Upper lobe of left lung (tissue), 6 donors: ENCODE measurements around the gene LRP1. TPM values are rescaled to one million over a fixed set of nuclear protein-coding genes. Genes with fewer than 3 reads are reported as not detected.

Source experiments
- ATAC-seq, 2 donors: fragments of 200-7000 bp; cut with Tn5 transposase; one replicate each; pipeline ENCODE4 v1.9.1; 2022; ENCODE audit warnings: mild to moderate bottlenecking in 2 of 2, moderate library complexity in 2 of 2; ENCODE audit not compliant: low FRiP score in 2 of 2
- DNase-seq, 2 donors: peaks; one replicate each; pipeline ENCODE4 v3.0.0-alpha.2; 2019 to 2020
- H3K27ac ChIP-seq, 4 donors: fragments of 200-600 bp; sonication (generic); one replicate each; pipeline ENCODE4 v1.5.1; 2016 to 2019
- H3K27me3 ChIP-seq, 4 donors: fragments of 200-600 bp; sonication (generic); one replicate each; pipeline ENCODE4 v1.5.1; 2017 to 2019
- H3K36me3 ChIP-seq, 4 donors: fragments of 200-600 bp; sonication (generic); one replicate each; pipeline ENCODE4 v1.5.1; 2016 to 2019
- H3K4me1 ChIP-seq, 4 donors: fragments of 200-600 bp; sonication (generic); one replicate each; pipeline ENCODE4 v1.5.1; 2018 to 2019
- H3K4me3 ChIP-seq, 4 donors: fragments of 200-600 bp; sonication (generic); one replicate each; pipeline ENCODE4 v1.5.1; 2017 to 2019; ENCODE audit warnings: mild to moderate bottlenecking in 2 of 4, moderate library complexity in 1 of 4
- H3K9me3 ChIP-seq, 4 donors: fragments of 200-600 bp; sonication (generic); one replicate each; pipeline ENCODE4 v1.5.1; 2018 to 2019
- EP300 ChIP-seq, 4 donors: sonication (generic); formaldehyde crosslinking; IDR thresholded peaks; one replicate each; pipeline ENCODE4 v1.5.1; 2017; ENCODE audit warnings: antibody characterized with exemption in 4 of 4, control low read depth in 2 of 4
- POLR2A ChIP-seq, 4 donors: fragments of 450-650 bp; IDR thresholded peaks; one replicate each; pipeline ENCODE4 v1.5.1; 2016 to 2017; ENCODE audit warnings: antibody characterized with exemption in 4 of 4, mild to moderate bottlenecking in 2 of 4
- POLR2AphosphoS5 ChIP-seq, 2 donors: sonication (generic); formaldehyde crosslinking; IDR thresholded peaks; one replicate each; pipeline ENCODE4 v1.5.1; 2017; ENCODE audit warnings: antibody characterized with exemption in 2 of 2
- whole genome bisulfite sequencing, 2 donors: methylation state at CpG; one replicate each; pipeline ENCODE4 v1.1.5; 2017 to 2018; 5-methylcytosine and 5-hydroxymethylcytosine counted together
- total RNA-seq, 6 donors: library from RNA; depleted of rRNA in 4 of 6; stranded (reverse); fragments of >200 nt in 4 of 6; gene quantifications; one replicate each; pipeline versions ENCODE4 v1.1.0 to v1.2.1, GENCODE V29; 2016 to 2021
- TF ChIP-seq, protein P1 (sequence below), 6 experiments: fragments of 450-650 bp in 4 of 6; fragments of 200-600 bp in 2 of 6; sonication (generic) in 2 of 6; IDR thresholded peaks; one replicate each; pipeline ENCODE4 v1.5.1; 2016 to 2019; ENCODE audit warnings: antibody characterized with exemption in 6 of 6
- donor health status: DM: no; HTN: no; CAD: no; lungs with moderate emphysema.
- donor health status: DM: no; HTN: yes; CAD: no; lungs with severe emphysema.

LRP1 gene
- total RNA-seq, 6 donors from 2014 or later, result 137 to 504 (median 308) TPM

DNA sequence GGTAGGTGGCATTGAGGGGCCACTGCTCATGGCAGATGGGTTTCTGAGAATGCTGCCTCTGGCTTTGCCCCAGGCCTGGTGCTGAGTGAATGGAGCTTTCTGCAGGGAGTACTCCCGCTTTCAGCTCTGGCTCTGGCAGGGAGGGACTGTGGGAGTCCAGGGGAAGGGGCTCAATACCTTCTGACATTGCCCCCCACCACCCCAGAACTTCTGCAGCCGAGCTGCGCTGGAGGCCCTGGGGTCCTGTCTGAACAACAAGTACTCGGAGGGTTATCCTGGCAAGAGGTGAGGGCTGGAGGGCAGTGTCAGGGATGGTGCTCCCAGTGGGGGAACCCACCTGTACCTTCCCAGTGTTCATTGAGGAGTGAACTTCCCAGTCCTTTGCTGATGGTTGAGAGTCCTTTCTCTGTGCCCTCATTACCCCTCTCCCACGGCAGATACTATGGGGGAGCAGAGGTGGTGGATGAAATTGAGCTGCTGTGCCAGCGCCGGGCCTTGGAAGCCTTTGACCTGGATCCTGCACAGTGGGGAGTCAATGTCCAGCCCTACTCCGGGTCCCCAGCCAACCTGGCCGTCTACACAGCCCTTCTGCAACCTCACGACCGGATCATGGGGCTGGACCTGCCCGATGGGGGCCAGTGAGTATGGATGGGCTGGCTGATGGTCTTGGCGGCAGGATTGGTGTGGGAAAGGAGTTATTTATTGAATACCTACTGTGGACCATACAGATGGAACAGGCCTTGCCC is 103.2 kb downstream of the LRP1 start:
- DNase-seq, result no peak
- H3K27me3 ChIP-seq, result peaks cover 0 to 11% (median 8%) of the 10 kb centered on the region in 4 donors
- H3K4me1 ChIP-seq, result peaks cover 21 to 40% (median 34%) of the 10 kb centered on the region in 4 donors
- H3K36me3 ChIP-seq, result peaks cover 0 to 40% (median 36%) of the 10 kb centered on the region in 4 donors
- whole genome bisulfite sequencing, 2 donors, result 96 to 100% methylated on average over 2 to 13 of the region's 13 CpGs
- H3K9me3 ChIP-seq, result no peaks in the 10 kb centered on the region
- TF ChIP-seq POLR2A (IDR thresholded peaks at IDR 0.05) (no peak), EP300 (IDR thresholded peaks at IDR 0.05) (no peak), POLR2AphosphoS5 (IDR thresholded peaks at IDR 0.05) (no peak)
- TF ChIP-seq, protein P1, sequence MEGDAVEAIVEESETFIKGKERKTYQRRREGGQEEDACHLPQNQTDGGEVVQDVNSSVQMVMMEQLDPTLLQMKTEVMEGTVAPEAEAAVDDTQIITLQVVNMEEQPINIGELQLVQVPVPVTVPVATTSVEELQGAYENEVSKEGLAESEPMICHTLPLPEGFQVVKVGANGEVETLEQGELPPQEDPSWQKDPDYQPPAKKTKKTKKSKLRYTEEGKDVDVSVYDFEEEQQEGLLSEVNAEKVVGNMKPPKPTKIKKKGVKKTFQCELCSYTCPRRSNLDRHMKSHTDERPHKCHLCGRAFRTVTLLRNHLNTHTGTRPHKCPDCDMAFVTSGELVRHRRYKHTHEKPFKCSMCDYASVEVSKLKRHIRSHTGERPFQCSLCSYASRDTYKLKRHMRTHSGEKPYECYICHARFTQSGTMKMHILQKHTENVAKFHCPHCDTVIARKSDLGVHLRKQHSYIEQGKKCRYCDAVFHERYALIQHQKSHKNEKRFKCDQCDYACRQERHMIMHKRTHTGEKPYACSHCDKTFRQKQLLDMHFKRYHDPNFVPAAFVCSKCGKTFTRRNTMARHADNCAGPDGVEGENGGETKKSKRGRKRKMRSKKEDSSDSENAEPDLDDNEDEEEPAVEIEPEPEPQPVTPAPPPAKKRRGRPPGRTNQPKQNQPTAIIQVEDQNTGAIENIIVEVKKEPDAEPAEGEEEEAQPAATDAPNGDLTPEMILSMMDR (IDR thresholded peaks at IDR 0.05), result no peak
- ATAC-seq, result no peak
- peak overlapping the region in 1 of 4 donors; percentile 4 for H3K27ac ChIP-seq
- H3K4me3 ChIP-seq, result no peak overlapping the region

DNA sequence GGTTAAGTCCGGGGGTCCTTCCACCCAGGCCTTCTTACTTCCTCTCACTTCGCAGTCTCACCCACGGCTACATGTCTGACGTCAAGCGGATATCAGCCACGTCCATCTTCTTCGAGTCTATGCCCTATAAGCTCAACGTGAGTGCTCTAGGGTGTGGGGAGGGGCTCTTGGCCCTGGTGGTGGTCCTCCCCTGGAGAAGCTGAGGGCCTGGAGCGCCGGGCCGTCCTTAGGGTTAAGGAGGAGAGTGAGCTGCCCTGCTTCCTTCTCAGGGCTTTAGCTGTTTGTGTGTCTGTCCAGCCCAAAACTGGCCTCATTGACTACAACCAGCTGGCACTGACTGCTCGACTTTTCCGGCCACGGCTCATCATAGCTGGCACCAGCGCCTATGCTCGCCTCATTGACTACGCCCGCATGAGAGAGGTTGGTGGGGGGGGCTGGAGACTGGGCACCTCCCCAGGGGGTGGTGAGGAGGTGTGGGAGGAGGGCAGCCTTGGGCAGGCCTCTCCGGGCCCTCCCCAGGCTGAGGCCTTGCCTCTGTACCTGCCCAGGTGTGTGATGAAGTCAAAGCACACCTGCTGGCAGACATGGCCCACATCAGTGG is 104.0 kb downstream of the LRP1 start:
- ATAC-seq (no peak), DNase-seq (no peak)
- no peak overlapping the region for H3K27ac ChIP-seq
- H3K4me1 ChIP-seq, result peaks cover 15 to 32% (median 26%) of the 10 kb centered on the region in 4 donors
- H3K27me3 ChIP-seq, result peaks cover 0 to 9% (median 2%) of the 10 kb centered on the region in 4 donors
- no peak overlapping the region for H3K4me3 ChIP-seq
- H3K9me3 ChIP-seq, result no peaks in the 10 kb centered on the region
- WGBS, 2 donors, result 95 to 96% methylated on average over 17 to 19 of the region's 19 CpGs
- TF ChIP-seq POLR2AphosphoS5 (IDR thresholded peaks at IDR 0.05) (no peak), POLR2A (IDR thresholded peaks at IDR 0.05) (no peak), EP300 (IDR thresholded peaks at IDR 0.05) (no peak)
- TF ChIP-seq, protein P1 (IDR thresholded peaks at IDR 0.05), result no peak
- peaks cover 0 to 40% (median 36%) of the 10 kb centered on the region in 4 donors for H3K36me3 ChIP-seq

DNA sequence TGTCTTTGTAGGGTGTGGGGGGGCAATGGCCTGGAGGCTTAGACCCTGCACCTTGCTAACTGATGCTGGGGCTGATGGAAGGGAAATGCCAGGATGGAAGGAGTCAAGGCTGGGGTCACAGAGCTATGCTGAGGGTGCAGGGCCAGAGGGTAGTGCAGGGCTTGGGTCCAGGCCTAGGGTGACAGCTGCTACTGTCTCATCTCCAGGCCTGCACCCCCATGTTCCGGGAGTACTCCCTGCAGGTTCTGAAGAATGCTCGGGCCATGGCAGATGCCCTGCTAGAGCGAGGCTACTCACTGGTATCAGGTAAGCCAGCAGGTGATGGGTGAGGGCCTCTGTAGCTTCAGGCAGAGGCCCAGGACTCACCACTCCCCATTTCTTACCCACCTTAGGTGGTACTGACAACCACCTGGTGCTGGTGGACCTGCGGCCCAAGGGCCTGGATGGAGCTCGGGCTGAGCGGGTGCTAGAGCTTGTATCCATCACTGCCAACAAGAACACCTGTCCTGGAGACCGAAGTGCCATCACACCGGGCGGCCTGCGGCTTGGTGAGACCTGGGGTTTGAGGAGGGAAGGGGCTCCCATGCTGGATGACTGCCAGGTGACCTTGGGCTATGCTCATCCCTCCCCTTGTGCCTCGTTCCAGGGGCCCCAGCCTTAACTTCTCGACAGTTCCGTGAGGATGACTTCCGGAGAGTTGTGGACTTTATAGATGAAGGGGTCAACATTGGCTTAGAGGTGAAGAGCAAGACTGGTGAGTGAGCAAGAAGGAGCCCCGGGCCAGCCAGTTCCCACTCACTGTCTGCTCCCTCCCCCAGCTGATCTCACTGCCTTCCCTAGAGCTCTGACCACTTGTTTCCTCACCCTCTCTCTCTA is 105.3 kb downstream of the LRP1 start:
- no peaks in the 10 kb centered on the region for H3K9me3 ChIP-seq
- H3K27me3 ChIP-seq, result peaks cover 0 to 15% (median 11%) of the 10 kb centered on the region in 4 donors
- 87 to 94% methylated on average over 9 to 15 of the region's 15 CpGs for WGBS, 2 donors
- H3K36me3 ChIP-seq, result peaks cover 0 to 40% (median 36%) of the 10 kb centered on the region in 4 donors
- ATAC-seq (no peak), DNase-seq (no peak)
- TF ChIP-seq, protein P1 (IDR thresholded peaks at IDR 0.05), result no peak
- TF ChIP-seq EP300 (IDR thresholded peaks at IDR 0.05) (no peak), POLR2AphosphoS5 (IDR thresholded peaks at IDR 0.05) (no peak)
- H3K4me3 ChIP-seq, result no peak overlapping the region
- peaks cover 26 to 43% (median 35%) of the 10 kb centered on the region in 4 donors for H3K4me1 ChIP-seq
- peak overlapping the region in 1 of 4 donors; percentile 55 for H3K27ac ChIP-seq

DNA sequence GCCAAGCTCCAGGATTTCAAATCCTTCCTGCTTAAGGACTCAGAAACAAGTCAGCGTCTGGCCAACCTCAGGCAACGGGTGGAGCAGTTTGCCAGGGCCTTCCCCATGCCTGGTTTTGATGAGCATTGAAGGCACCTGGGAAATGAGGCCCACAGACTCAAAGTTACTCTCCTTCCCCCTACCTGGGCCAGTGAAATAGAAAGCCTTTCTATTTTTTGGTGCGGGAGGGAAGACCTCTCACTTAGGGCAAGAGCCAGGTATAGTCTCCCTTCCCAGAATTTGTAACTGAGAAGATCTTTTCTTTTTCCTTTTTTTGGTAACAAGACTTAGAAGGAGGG is 105.9 kb downstream of the LRP1 start:
- ATAC-seq, result no peak
- TF ChIP-seq POLR2A (IDR thresholded peaks at IDR 0.05) (no peak), POLR2AphosphoS5 (IDR thresholded peaks at IDR 0.05) (no peak), EP300 (IDR thresholded peaks at IDR 0.05) (no peak)
- TF ChIP-seq, protein P1 (IDR thresholded peaks at IDR 0.05), result no peak
- peaks cover 0 to 16% (median 14%) of the 10 kb centered on the region in 4 donors for H3K27me3 ChIP-seq
- no peak overlapping the region for H3K4me3 ChIP-seq
- DNase-seq, result no peak
- no peaks in the 10 kb centered on the region for H3K9me3 ChIP-seq
- peak overlapping the region in 1 of 4 donors; percentile 55 for H3K27ac ChIP-seq
- WGBS, 2 donors, result 79 to 80% methylated on average over 3 of the region's 3 CpGs
- peaks cover 27 to 43% (median 35%) of the 10 kb centered on the region in 4 donors for H3K4me1 ChIP-seq
- H3K36me3 ChIP-seq, result peaks cover 0 to 40% (median 36%) of the 10 kb centered on the region in 4 donors
